ENCODE measurements around the gene SRGAP3. TPM values are rescaled to one million over a fixed set of nuclear protein-coding genes. Genes with fewer than 3 reads are reported as not detected.

The SRGAP3 gene
- total RNA-seq, 2 donors from 2014 or later, result 10.9 to 11.4 TPM

- Histone ChIP-seq H3K9me3 (no peaks in the 10 kb centered on the region), H3K36me3 (replicated peaks in 1 of 2; ENCODE audit: insufficient read depth in 1 of 2, low read depth in 2 of 2) (no peaks in the 10 kb centered on the region), H3K27ac (no peak overlapping the region), H3K4me3 (no peak overlapping the region), H3K4me1 (no peaks in the 10 kb centered on the region), H3K27me3 (no peaks in the 10 kb centered on the region)
- no peak for ATAC-seq
- WGBS, 2 donors, result 90 to 100% methylated on average over 3 of the region's 3 CpGs
- intact Hi-C loops (cut with DNase I), result no loop called here
- DNase-seq, result no peak
- no peak for TF ChIP-seq POLR2A (IDR thresholded peaks at IDR 0.05)
- TF ChIP-seq CTCF (IDR thresholded peaks at IDR 0.05), result no peak
Measured at GRCh38 chr3:9218514-9218846, 31.0 kb downstream of the SRGAP3 start.

- Histone ChIP-seq H3K27me3 (no peaks in the 10 kb centered on the region), H3K27ac (no peak overlapping the region), H3K4me1 (no peaks in the 10 kb centered on the region), H3K9me3 (no peaks in the 10 kb centered on the region), H3K36me3 (replicated peaks in 1 of 2; ENCODE audit: insufficient read depth in 1 of 2, low read depth in 2 of 2) (no peaks in the 10 kb centered on the region), H3K4me3 (no peak overlapping the region)
- ATAC-seq (no peak), DNase-seq (no peak)
- 84 to 85% methylated on average over 7 to 8 of the region's 8 CpGs for WGBS, 2 donors
- no peak for TF ChIP-seq CTCF (IDR thresholded peaks at IDR 0.05)
- no peak for TF ChIP-seq POLR2A (IDR thresholded peaks at IDR 0.05)
- intact Hi-C loops (cut with DNase I), result no loop called here
Measured at GRCh38 chr3:9217784-9218513, 31.5 kb downstream of the SRGAP3 start.

GRCh38 chr3:9216736-9217135 is 32.7 kb downstream of the SRGAP3 start:
- DNase-seq (no peak), ATAC-seq (no peak)
- no peaks in the 10 kb centered on the region for H3K4me1 ChIP-seq
- no peak for TF ChIP-seq POLR2A (IDR thresholded peaks at IDR 0.05)
- TF ChIP-seq CTCF (IDR thresholded peaks at IDR 0.05), result no peak
- 90 to 95% methylated on average over 14 of the region's 14 CpGs for WGBS, 2 donors
- no peak overlapping the region for H3K4me3 ChIP-seq
- no peaks in the 10 kb centered on the region for H3K27me3 ChIP-seq
- no peaks in the 10 kb centered on the region for H3K36me3 ChIP-seq (replicated peaks in 1 of 2; ENCODE audit: insufficient read depth in 1 of 2, low read depth in 2 of 2)
- intact Hi-C loops (cut with DNase I), result no loop called here
- no peaks in the 10 kb centered on the region for H3K9me3 ChIP-seq
- no peak overlapping the region for H3K27ac ChIP-seq

GRCh38 chr3:9214599-9214998 is 34.8 kb downstream of the SRGAP3 start:
- no peak for DNase-seq
- Histone ChIP-seq H3K27me3 (no peaks in the 10 kb centered on the region), H3K27ac (no peak overlapping the region), H3K4me3 (no peak overlapping the region), H3K36me3 (replicated peaks in 1 of 2; ENCODE audit: insufficient read depth in 1 of 2, low read depth in 2 of 2) (no peaks in the 10 kb centered on the region), H3K4me1 (no peaks in the 10 kb centered on the region), H3K9me3 (no peaks in the 10 kb centered on the region)
- intact Hi-C loops (cut with DNase I), result no loop called here
- no peak for ATAC-seq
- TF ChIP-seq CTCF (IDR thresholded peaks at IDR 0.05) (no peak), POLR2A (IDR thresholded peaks at IDR 0.05) (no peak)
- WGBS, 2 donors, result 62 to 74% methylated on average over 2 of the region's 2 CpGs

- 79 to 84% methylated on average over 3 of the region's 3 CpGs for WGBS, 2 donors
- intact Hi-C loops (cut with DNase I), result no loop called here
- no peaks in the 10 kb centered on the region for H3K9me3 ChIP-seq
- no peaks in the 10 kb centered on the region for H3K4me1 ChIP-seq
- no peak overlapping the region for H3K27ac ChIP-seq
- no peaks in the 10 kb centered on the region for H3K27me3 ChIP-seq
- no peak overlapping the region for H3K4me3 ChIP-seq
- H3K36me3 ChIP-seq (replicated peaks in 1 of 2; ENCODE audit: insufficient read depth in 1 of 2, low read depth in 2 of 2), result no peaks in the 10 kb centered on the region
- TF ChIP-seq CTCF (IDR thresholded peaks at IDR 0.05), result no peak
- no peak for TF ChIP-seq POLR2A (IDR thresholded peaks at IDR 0.05)
- DNase-seq, result no peak
- ATAC-seq, result no peak
Measured at GRCh38 chr3:9214185-9214584, 35.3 kb downstream of the SRGAP3 start.

Measured in body of pancreas (tissue), 4 donors.